Stimulated activated CD4-positive, alpha-beta T cell treated with anti-CD3 and anti-CD28 coated beads, TNF-alpha, amount 100 ng/mL, for 24 hours (primary cell): Measurements from ENCODE around the gene ARMC3.
A peak's percentile ranks its signal among the peaks of the same experiment; 100 is the strongest.

ENCODE experiments used
- DNase-seq, 3 experiments: peaks; one replicate each; pipeline ENCODE4 v3.0.0-alpha.2; 2020; ENCODE audit warnings: low read depth in 3 of 3

ARMC3 gene

GRCh38 chr10:22992075-22992474, 64.2 kb downstream of the ARMC3 start:
- DNase-seq: peak in 1 of 3 experiments; percentile 5

- no peak for DNase-seq
Observed at GRCh38 chr10:22992621-22993020, 64.8 kb downstream of the ARMC3 start.

GRCh38 chr10:22993314-22993713, 65.5 kb downstream of the ARMC3 start:
- DNase-seq: no peak

DNA sequence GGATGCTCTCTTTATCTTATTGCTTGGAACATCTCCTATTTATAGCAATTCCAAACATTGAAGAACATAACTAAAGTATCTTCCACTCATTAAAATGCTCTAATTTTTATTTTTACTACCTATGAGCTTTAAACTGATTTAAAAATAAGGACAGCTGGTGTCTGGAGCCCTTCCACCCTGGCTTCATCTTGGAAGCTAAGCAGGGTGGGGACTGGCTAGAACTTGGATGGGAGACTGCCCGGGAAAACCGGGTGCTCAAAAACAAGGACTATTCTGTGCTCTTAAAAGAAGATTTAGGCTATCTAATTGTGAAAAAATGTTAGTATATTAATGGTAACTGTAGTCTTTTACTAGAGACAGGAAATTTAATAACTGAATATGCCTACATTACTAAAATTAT, 69.2 kb downstream of the ARMC3 start:
- no peak for DNase-seq

DNA sequence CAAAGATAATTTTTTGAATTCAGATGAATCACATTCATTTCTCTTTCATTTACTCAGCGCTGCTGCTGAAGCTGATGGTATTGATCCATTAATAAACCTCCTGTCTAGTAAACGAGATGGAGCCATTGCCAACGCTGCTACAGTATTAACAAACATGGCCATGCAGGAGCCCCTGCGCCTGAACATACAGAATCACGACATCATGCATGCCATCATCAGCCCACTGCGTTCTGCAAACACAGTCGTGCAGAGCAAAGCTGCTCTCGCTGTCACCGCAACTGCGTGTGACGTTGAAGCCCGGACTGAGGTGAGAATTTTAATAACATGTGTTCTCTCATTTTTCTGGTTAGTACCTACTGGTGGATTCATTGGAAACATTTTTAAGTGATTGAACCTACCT, 70.2 kb downstream of the ARMC3 start:
- no peak for DNase-seq

GRCh38 chr10:22999942-23000341, 72.1 kb downstream of the ARMC3 start:
- DNase-seq: no peak

DNA sequence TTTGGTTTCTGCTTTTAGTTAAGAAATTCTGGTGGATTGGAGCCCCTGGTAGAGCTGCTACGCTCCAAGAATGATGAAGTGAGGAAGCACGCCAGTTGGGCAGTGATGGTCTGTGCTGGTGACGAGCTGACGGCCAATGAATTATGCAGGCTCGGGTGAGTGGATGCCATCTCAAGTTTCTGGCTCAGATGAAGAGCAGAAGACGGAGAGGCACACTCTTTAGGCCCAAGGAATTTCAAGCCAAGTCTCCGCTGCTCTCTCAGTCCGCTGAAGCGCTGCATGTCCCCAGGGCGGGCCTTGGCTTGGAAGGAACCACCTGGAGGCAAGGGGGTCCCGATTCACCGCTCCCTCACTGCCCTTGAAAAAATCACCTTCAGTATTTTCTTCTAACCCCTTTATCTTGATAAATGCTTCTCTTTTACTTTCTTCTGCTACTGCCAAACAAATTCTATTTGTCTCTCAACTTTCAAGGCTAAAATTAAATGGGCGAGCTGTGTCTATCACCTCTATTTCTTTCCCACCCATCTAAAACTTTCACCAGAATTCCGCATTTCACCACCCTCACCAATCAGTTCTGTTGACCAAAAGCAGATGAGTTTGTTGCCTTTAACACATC, 74.2 kb downstream of the ARMC3 start:
- no peak for DNase-seq

DNA sequence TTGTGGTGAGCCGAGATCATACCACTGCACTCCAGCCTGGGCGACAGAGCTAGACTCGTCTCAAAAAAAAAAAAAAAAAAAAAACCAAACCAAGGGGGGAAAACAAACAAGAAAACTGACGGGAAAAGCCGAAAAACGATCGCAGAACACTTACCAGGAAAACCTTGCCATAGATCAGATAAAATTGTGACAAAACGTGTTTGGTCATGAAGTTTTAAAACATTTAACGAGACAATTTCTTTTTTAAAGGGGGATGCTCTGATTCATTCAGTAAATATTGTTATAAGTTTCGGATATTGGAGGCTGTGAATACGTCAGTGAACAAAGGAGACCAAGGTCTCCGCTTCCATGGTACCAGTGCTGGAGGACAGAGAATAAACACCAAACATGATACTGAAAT, 77.3 kb downstream of the ARMC3 start:
- DNase-seq: no peak

DNA sequence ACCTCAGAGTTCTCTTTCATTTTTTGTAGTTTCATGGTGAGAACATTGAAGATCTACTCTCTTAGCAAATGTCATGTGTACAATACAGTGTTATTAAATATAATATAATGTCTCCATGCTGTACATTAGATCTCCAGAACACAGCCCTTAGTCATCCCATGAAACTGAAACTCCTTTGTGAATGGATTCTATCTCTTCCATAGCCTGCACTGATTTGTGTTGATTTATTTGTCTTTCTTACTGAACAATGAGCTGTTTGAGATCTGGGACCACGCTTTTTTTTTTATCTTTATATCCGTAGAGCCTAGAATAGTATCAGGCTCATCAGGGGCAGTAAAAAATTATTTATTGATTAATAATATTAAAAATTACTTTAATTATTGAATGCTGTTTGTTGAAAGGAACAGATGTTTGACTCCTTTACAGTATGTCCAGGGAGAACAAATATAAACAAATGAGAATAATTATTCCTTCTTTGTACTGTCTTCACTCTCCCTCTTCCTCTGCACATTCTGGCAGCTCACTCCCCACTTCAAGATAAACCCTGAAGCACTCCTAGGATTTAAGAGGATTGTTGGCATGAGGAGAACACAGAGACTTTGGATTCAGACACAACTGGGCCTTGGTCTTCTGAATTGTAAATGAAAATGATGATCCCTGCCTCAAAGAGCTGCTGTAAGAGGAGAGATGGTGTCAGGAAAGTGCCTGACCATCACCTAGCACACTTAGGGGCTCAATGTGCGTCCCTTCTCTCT, 85.9 kb downstream of the ARMC3 start:
- no peak for DNase-seq

GRCh38 chr10:23015021-23015707, 87.3 kb downstream of the ARMC3 start:
- no peak for DNase-seq

DNA sequence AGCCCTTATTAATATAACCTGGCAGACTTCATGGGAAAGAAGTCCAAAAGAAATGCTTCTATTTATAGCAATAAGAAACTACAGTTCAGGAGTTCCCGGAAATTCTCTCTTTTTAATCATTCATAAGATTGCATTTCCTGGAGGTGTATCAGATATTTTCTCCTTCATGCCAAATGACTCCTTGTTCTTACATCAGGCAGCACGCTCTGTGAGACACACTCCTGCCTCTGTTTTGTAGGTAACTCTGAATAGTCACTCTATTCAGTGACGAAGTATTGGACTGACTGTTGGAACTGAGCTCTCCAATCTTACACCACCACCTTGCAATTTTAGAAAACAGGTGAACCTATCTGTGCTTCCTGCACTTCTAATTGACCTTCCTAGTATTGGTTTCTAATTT, 88.8 kb downstream of the ARMC3 start:
- DNase-seq: no peak

DNA sequence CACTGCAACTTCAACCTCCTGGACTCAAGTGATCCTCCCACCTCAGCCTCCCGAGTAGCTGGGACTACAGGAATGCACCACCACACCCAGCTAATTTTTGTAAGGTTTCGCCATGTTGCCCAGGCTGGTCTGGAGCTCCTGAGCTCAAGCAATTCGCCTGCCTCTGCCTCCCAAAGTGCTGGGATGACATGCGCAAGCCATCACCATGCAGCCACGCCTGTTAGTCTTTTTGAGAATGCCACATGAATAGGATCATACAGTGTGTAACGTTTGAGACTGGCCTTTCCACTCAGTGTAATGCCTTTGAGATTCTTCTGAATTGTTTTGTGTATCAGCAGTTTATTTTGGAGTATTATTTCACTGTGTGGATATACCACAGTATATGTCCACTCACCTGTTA, 91.8 kb downstream of the ARMC3 start:
- DNase-seq: no peak

DNA sequence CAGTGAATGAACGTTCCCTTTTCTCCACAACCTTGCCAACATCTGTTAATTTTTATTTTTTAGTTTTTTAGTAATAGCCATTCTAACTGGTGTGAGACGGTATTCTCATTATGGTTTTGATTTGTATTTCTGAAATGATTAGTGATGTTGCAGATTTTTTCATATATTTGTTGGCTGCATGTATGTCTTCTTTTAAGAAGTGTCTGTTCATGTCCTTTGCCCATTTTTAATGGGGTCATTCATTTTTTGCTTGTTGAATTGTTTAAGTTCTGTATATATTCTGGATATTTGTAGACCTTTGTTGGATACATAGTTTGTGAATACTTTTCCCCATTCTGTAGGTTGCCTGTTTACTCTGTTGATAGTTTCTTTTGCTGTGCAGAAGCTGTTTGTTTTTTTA, 93.6 kb downstream of the ARMC3 start:
- DNase-seq: no peak

GRCh38 chr10:23024002-23024401, 96.1 kb downstream of the ARMC3 start:
- DNase-seq: no peak

- no peak for DNase-seq
Observed at GRCh38 chr10:23031318-23031717, 103.5 kb downstream of the ARMC3 start.

DNA sequence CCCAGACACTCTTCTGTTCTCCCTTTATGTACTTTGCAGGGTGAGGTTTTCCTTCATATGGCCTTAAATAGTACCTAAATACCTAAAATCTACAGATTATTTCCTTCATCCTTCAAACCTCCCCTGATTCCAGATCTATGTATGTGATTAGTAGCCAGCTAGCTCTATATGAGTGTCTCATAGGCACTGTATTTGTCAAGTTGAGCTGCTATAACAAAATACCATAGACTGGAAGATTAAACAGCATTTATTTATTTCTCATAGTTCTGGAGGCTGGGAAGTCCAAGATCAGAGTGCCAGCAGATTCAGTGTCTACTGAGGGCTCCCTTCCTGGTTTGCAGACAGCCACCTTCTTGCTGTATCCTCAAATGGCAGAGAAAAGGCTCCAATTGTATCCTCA, 106.9 kb downstream of the ARMC3 start:
- DNase-seq: no peak

GRCh38 chr10:23035569-23035968, 107.7 kb downstream of the ARMC3 start:
- no peak for DNase-seq

GRCh38 chr10:23037152-23037551, 109.3 kb downstream of the ARMC3 start:
- no peak for DNase-seq

GRCh38 chr10:23037561-23037960, 109.7 kb downstream of the ARMC3 start:
- no peak for DNase-seq

DNA sequence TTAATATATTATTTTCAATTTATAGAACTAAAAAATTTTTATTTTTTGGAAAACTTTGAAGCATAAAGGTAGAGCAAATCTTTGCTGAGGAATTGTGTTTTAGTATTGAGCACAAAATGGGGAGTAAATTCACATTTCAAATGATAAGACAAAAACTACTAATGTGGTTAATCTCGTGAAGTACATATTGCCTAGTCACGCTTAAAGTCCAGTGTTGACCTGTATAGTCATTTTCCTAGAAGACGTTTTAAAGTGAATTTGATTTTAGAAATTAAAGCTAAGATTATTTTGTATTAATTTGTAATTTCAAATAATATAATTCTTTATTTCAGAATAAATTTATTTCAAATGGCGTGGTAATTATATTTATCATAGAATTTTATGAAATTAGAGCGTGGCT, 110.3 kb downstream of the ARMC3 start:
- no peak for DNase-seq

GRCh38 chr10:23040002-23040401, 112.1 kb downstream of the ARMC3 start:
- DNase-seq: no peak

DNA sequence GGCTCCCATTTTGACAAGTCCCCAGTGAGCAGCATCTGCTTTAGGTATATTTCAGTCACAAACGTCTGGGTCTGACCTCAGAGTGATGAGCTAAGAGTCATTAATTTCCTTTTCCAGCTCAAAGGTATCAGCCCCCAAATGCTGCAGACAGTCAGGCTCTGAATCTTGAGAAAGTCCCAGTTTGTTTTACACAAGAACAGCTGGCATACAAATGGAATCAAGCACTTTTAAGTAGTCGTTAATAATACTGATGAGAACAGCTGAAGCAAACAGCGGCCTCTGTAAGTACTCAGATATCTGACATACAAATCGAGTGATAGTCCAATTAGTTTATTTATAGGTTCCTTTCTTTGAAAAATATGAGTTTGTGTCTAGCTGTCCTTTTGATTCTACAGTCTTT, 118.2 kb downstream of the ARMC3 start:
- no peak for DNase-seq
